WTC11 (cell line): ENCODE data around the gene PURB. TPM values are rescaled to one million over a fixed set of nuclear protein-coding genes. Genes with fewer than 3 reads are reported as not detected.

ENCODE experiments used
- ATAC-seq: fragments of 200-7000 bp; cut with Tn5 transposase; 2 replicates; pipeline ENCODE4 v1.10.0; 2021; ENCODE audit warnings: mild to moderate bottlenecking, moderate library complexity
- CTCF ChIA-PET: fragments of 300-600 bp; sonication (Branson Sonifier 250); formaldehyde crosslinking; loops from one replicate; lab custom pipeline; 2021; ENCODE audit warnings: antibody characterized with exemption; lab: Charles Lee
- POLR2A ChIA-PET: fragments of 350-600 bp; sonication (Branson Sonifier 250); formaldehyde crosslinking; loops from one replicate; lab custom pipeline; 2021; ENCODE audit warnings: antibody characterized with exemption; lab: Charles Lee
- DNase-seq: peaks from one replicate; pipeline ENCODE4 v3.0.0; 2021; ENCODE audit warnings: low spot score
- H3K27ac Mint-ChIP-seq: 2 replicates; pipeline ENCODE4 v1.8.0; 2021; ENCODE audit warnings: mixed read lengths
- H3K27me3 Mint-ChIP-seq: 2 replicates; pipeline ENCODE4 v1.8.0; 2021; ENCODE audit warnings: low read depth, mild to moderate bottlenecking, moderate library complexity, mixed read lengths
- H3K36me3 Mint-ChIP-seq: 2 replicates; pipeline ENCODE4 v1.8.0; 2021; ENCODE audit warnings: mixed read lengths
- H3K4me1 Mint-ChIP-seq: 2 replicates; pipeline ENCODE4 v1.8.0; 2022; ENCODE audit warnings: mixed read lengths
- H3K4me3 Mint-ChIP-seq: 2 replicates; pipeline ENCODE4 v1.8.0; 2021; ENCODE audit warnings: mild to moderate bottlenecking, moderate library complexity, mixed read lengths
- H3K9me3 Mint-ChIP-seq: 2 replicates; pipeline ENCODE4 v1.8.0; 2021; ENCODE audit warnings: mixed read lengths
- CDX4 ChIP-seq: fragments of 250-450 bp; sonication (Bioruptor Pico); IDR thresholded peaks from 2 replicates; pipeline ENCODE4 v1.9.0; 2021; ENCODE audit warnings: moderate library complexity, mild to moderate bottlenecking, inconsistent platforms, borderline replicate concordance
- ELF4 ChIP-seq: sonication (generic); formaldehyde crosslinking; IDR thresholded peaks from 2 replicates; pipeline ENCODE4 v1.8.1; 2022; ENCODE audit warnings: low read depth, mild to moderate bottlenecking, moderate library complexity, missing genetic modification reagents
- EMX1 ChIP-seq: fragments of 250-450 bp; sonication (Bioruptor Pico); IDR thresholded peaks from 2 replicates; pipeline ENCODE4 v1.8.0; 2021; ENCODE audit warnings: mild to moderate bottlenecking
- ESRRA ChIP-seq: sonication (generic); formaldehyde crosslinking; IDR thresholded peaks from 2 replicates; pipeline ENCODE4 v1.8.1; 2022; ENCODE audit warnings: mild to moderate bottlenecking, missing genetic modification reagents, borderline replicate concordance
- FOXK1 ChIP-seq: sonication (generic); formaldehyde crosslinking; IDR thresholded peaks from 2 replicates; pipeline ENCODE4 v1.8.0; 2022; ENCODE audit warnings: mild to moderate bottlenecking, moderate library complexity, missing genetic modification reagents
- FOXP1 ChIP-seq: sonication (generic); formaldehyde crosslinking; IDR thresholded peaks from 2 replicates; pipeline ENCODE4 v1.8.0; 2022; ENCODE audit warnings: missing genetic modification reagents, mild to moderate bottlenecking, moderate library complexity, borderline replicate concordance
- MXD4 ChIP-seq: fragments of 250-450 bp; sonication (Bioruptor Pico); IDR thresholded peaks from 2 replicates; pipeline ENCODE4 v1.8.0; 2021; ENCODE audit warnings: mild to moderate bottlenecking, moderate library complexity, borderline replicate concordance
- NFYB ChIP-seq: sonication (generic); formaldehyde crosslinking; conservative IDR thresholded peaks from 2 replicates; pipeline ENCODE4 v1.8.0; 2022; ENCODE audit warnings: low read depth, missing genetic modification reagents
- NR1H2 ChIP-seq: sonication (generic); formaldehyde crosslinking; IDR thresholded peaks from 2 replicates; pipeline ENCODE4 v1.9.0; 2021; ENCODE audit warnings: mild to moderate bottlenecking, moderate library complexity, missing genetic modification reagents
- NR3C1 ChIP-seq: sonication (generic); formaldehyde crosslinking; conservative IDR thresholded peaks from 2 replicates; pipeline ENCODE4 v1.8.1; 2023; ENCODE audit warnings: low read depth, mild to moderate bottlenecking, missing genetic modification reagents
- RELA ChIP-seq: sonication (generic); formaldehyde crosslinking; IDR thresholded peaks from 2 replicates; pipeline ENCODE4 v1.8.1; 2022; ENCODE audit warnings: missing genetic modification reagents, mild to moderate bottlenecking, borderline replicate concordance
- RORB ChIP-seq: fragments of 250-450 bp; sonication (Bioruptor Pico); IDR thresholded peaks from 2 replicates; pipeline ENCODE4 v1.9.0; 2021; ENCODE audit warnings: mild to moderate bottlenecking
- SOX15 ChIP-seq: fragments of 250-450 bp; sonication (Bioruptor Pico); IDR thresholded peaks from 2 replicates; pipeline ENCODE4 v1.9.0; 2021; ENCODE audit warnings: mild to moderate bottlenecking
- SP1 ChIP-seq: sonication (generic); formaldehyde crosslinking; conservative IDR thresholded peaks from 2 replicates; pipeline ENCODE4 v1.8.1; 2022; ENCODE audit warnings: missing genetic modification reagents
- TEAD1 ChIP-seq: sonication (generic); formaldehyde crosslinking; IDR thresholded peaks from 2 replicates; pipeline ENCODE4 v1.8.0; 2022; ENCODE audit warnings: mild to moderate bottlenecking, missing genetic modification reagents
- TP53 ChIP-seq: sonication (generic); formaldehyde crosslinking; IDR thresholded peaks from 2 replicates; pipeline ENCODE4 v1.8.1; 2023; ENCODE audit warnings: mild to moderate bottlenecking, missing genetic modification reagents
- USF2 ChIP-seq: sonication (generic); formaldehyde crosslinking; IDR thresholded peaks from 2 replicates; pipeline ENCODE4 v1.8.1; 2023; ENCODE audit warnings: mild to moderate bottlenecking, missing genetic modification reagents, moderate library complexity
- ZMAT4 ChIP-seq: fragments of 250-450 bp; sonication (Bioruptor Pico); IDR thresholded peaks from 2 replicates; pipeline ENCODE4 v1.9.0; 2021; ENCODE audit warnings: mild to moderate bottlenecking
- ZNF263 ChIP-seq: sonication (generic); formaldehyde crosslinking; IDR thresholded peaks from 2 replicates; pipeline ENCODE4 v1.8.1; 2022; ENCODE audit warnings: low read depth, mild to moderate bottlenecking, moderate library complexity, missing genetic modification reagents
- ZNF281 ChIP-seq: sonication (generic); formaldehyde crosslinking; IDR thresholded peaks from 2 replicates; pipeline ENCODE4 v1.8.0; 2023; ENCODE audit warnings: mild to moderate bottlenecking, missing genetic modification reagents
- ZNF416 ChIP-seq: fragments of 250-450 bp; sonication (Bioruptor Pico); IDR thresholded peaks from 2 replicates; pipeline ENCODE4 v1.9.0; 2021; ENCODE audit warnings: mild to moderate bottlenecking, inconsistent platforms
- ZNF423 ChIP-seq: fragments of 250-450 bp; sonication (Bioruptor Pico); IDR thresholded peaks from 2 replicates; pipeline ENCODE4 v2.1.2; 2022; ENCODE audit warnings: mild to moderate bottlenecking, moderate library complexity
- ZNF512 ChIP-seq: sonication (generic); formaldehyde crosslinking; IDR thresholded peaks from 2 replicates; pipeline ENCODE4 v1.8.1; 2022; ENCODE audit warnings: missing genetic modification reagents, borderline replicate concordance
- total RNA-seq: library from RNA; stranded (reverse); gene quantifications from 3 replicates; pipeline ENCODE4 v1.2.3, GENCODE V29; 2021
- TF ChIP-seq, protein P1 (sequence below): sonication (generic); formaldehyde crosslinking; IDR thresholded peaks from 2 replicates; pipeline ENCODE4 v1.8.1; 2022; ENCODE audit warnings: low read depth, mild to moderate bottlenecking, moderate library complexity, missing genetic modification reagents, borderline replicate concordance
- TF ChIP-seq, protein P2 (sequence below): sonication (generic); formaldehyde crosslinking; IDR thresholded peaks from 2 replicates; pipeline ENCODE4 v1.8.0; 2023; ENCODE audit warnings: missing genetic modification reagents

PURB gene
- total RNA-seq, 1 experiment from 2014 or later, result 22.1 TPM

GRCh38 chr7:44849259-44849884, 36.0 kb downstream of the PURB start:
- CTCF ChIA-PET, result interaction anchor here (1.3 to 2.0 kb wide), 2 partner anchors 263 to 287 kb away, joined by 4 to 9 read pairs; partner anchors contain the start of gene TBRG4
- H3K9me3 Mint-ChIP-seq, result no peaks in the 10 kb centered on the region
- no peak for TF ChIP-seq TP53 (CRISPR knock-in tag)
- TF ChIP-seq ZNF263, result no peak
- no peak for TF ChIP-seq RELA
- no peak for TF ChIP-seq EMX1 (CRISPR knock-in tag)
- peak overlapping the region; percentile 99 for H3K4me3 Mint-ChIP-seq
- no peaks in the 10 kb centered on the region for H3K36me3 Mint-ChIP-seq
- H3K27me3 Mint-ChIP-seq, result no peaks in the 10 kb centered on the region; the same call in 1 of the 2 replicates
- H3K27ac Mint-ChIP-seq, result peak overlapping the region; percentile 99
- no peak for DNase-seq
- ATAC-seq, result no peak
- POLR2A ChIA-PET, result interaction anchor here (1.5 to 2.4 kb wide), 2 partner anchors 8 to 36 kb away, joined by 7 to 10 read pairs; partner anchors contain the start of gene PURB
- H3K4me1 Mint-ChIP-seq, result peaks cover 13% of the 10 kb centered on the region

DNA sequence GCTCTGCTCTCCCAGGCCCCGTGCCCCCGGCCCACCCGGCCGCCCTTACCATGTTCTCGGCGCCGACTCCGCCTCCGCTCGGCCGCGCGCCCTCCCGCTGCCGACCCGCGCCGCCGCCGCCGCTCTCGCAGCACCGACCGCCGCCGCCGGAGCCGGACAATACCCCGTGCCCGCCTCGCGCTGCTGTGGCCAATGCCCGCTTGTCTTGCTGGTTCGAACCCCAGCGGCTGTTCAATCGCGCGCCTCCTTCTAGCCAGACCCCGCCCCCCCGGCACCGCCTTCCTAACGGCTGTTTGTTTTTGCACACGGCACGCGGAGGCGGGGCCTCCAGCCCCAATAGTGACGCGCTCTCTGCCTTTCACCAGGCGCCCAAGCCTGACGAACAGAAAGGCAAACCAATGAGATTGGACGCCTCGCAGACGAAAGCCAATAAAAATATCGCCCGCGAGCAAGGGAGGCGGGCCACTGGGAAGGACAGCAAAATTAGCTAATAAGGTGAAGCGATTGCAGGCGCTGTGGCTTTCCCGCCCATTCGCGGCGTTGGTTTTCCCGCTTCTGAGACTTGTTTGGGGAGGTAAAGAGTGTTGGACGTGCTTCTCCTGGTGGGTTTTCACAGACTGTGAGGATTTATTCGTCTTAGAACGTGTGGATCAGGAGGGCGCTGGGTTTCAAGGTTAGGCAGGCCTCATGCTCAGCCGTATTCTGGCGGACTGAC, 37.3 kb downstream of the PURB start, which contains the start of gene H2AZ2:
Gene H2AZ2 (minus strand): TSS at position 168 of the 715 bp plus-strand sequence. CDS start 116 bp downstream, at position 52.
- Mint-ChIP-seq H3K27me3 (no peaks in the 10 kb centered on the region; the same call in 1 of the 2 replicates), H3K4me1 (peaks cover 13% of the 10 kb centered on the region), H3K36me3 (no peaks in the 10 kb centered on the region), H3K27ac (peak within 1 kb of the TSS; percentile 99), H3K9me3 (no peaks in the 10 kb centered on the region), H3K4me3 (peak within 1 kb of the TSS; percentile 99)
- ATAC-seq (peak; percentile 93), DNase-seq (peak; percentile 100)
- ChIA-PET POLR2A (interaction anchor here (0.6 to 2.4 kb wide), 16 partner anchors 9 to 266 kb away, joined by 3 to 10 read pairs (median 4); partner anchors contain the start of genes OGDH, PPIA, PURB and TMED4), CTCF (interaction anchor here (0.6 to 2.0 kb wide), 19 partner anchors 9 to 288 kb away, joined by 3 to 18 read pairs (median 4); partner anchors contain the start of genes PPIA, PURB, TBRG4 and TMED4)
- TF ChIP-seq USF2 (CRISPR knock-in tag) (peak; percentile 76), FOXP1 (CRISPR knock-in tag) (peak; percentile 28; the same call in 1 of the 2 replicates), RORB (no peak), ELF4 (no peak), ZNF423 (CRISPR knock-in tag) (no peak), ZNF416 (no peak), CDX4 (CRISPR knock-in tag) (no peak), NR3C1 (CRISPR knock-in tag) (no peak), ZMAT4 (CRISPR knock-in tag) (no peak), FOXK1 (CRISPR knock-in tag) (peak; percentile 85), ZNF512 (no peak), MXD4 (CRISPR knock-in tag) (no peak), NR1H2 (CRISPR knock-in tag) (no peak), NFYB (CRISPR knock-in tag) (peak; percentile 99), ZNF281 (CRISPR knock-in tag) (no peak), RELA (no peak), ESRRA (CRISPR knock-in tag) (no peak), TEAD1 (CRISPR knock-in tag) (peak; percentile 51; the same call in 1 of the 2 replicates), SOX15 (CRISPR knock-in tag) (no peak), TP53 (CRISPR knock-in tag) (0 out of 2 replicates have a peak, but pooled peaks have one; percentile 67), SP1 (CRISPR knock-in tag) (peak; percentile 99)
- TF ChIP-seq, protein P1, sequence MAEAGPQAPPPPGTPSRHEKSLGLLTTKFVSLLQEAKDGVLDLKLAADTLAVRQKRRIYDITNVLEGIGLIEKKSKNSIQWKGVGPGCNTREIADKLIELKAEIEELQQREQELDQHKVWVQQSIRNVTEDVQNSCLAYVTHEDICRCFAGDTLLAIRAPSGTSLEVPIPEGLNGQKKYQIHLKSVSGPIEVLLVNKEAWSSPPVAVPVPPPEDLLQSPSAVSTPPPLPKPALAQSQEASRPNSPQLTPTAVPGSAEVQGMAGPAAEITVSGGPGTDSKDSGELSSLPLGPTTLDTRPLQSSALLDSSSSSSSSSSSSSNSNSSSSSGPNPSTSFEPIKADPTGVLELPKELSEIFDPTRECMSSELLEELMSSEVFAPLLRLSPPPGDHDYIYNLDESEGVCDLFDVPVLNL (CRISPR knock-in tag), result peak; percentile 56; the same call in 1 of the 2 replicates
- TF ChIP-seq, protein P2, sequence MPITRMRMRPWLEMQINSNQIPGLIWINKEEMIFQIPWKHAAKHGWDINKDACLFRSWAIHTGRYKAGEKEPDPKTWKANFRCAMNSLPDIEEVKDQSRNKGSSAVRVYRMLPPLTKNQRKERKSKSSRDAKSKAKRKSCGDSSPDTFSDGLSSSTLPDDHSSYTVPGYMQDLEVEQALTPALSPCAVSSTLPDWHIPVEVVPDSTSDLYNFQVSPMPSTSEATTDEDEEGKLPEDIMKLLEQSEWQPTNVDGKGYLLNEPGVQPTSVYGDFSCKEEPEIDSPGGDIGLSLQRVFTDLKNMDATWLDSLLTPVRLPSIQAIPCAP (CRISPR knock-in tag), result no peak
